Gastroesophageal sphincter (tissue), 4 donors: ENCODE results near the gene WDR12. TPM values are rescaled to one million over a fixed set of nuclear protein-coding genes. Genes with fewer than 3 reads are reported as not detected.

Source experiments
- ATAC-seq: fragments of 150-250 bp; one replicate; pipeline ENCODE4 v1.9.1; 2016; ENCODE audit warnings: mild to moderate bottlenecking, moderate library complexity
- H3K27ac ChIP-seq, 4 donors: fragments of 200-600 bp; sonication (generic) in 3 of 4; 1 replicate in 3 of 4; 2 replicates in 1 of 4; pipeline ENCODE4 v1.5.1; 2016 to 2019
- H3K27me3 ChIP-seq: fragments of 200-600 bp; sonication (generic); one replicate; pipeline ENCODE4 v1.5.1; 2019
- H3K36me3 ChIP-seq, 2 donors: fragments of 200-600 bp; sonication (generic); one replicate each; pipeline ENCODE4 v1.5.1; 2019; ENCODE audit warnings: control low read depth in 1 of 2
- H3K4me1 ChIP-seq, 3 donors: fragments of 200-600 bp; sonication (generic); 1 replicate in 2 of 3; 2 replicates in 1 of 3; pipeline ENCODE4 v1.5.1; 2016 to 2019; ENCODE audit warnings: control low read depth in 2 of 3
- H3K4me3 ChIP-seq, 2 donors: fragments of 200-600 bp; sonication (generic); one replicate each; pipeline ENCODE4 v1.5.1; 2019; ENCODE audit warnings: mild to moderate bottlenecking in 1 of 2, moderate library complexity in 1 of 2
- H3K9me3 ChIP-seq, 3 donors: fragments of 200-600 bp; sonication (generic); one replicate each; pipeline ENCODE4 v1.5.1; 2017 to 2019; ENCODE audit warnings: control low read depth in 2 of 3
- EP300 ChIP-seq: sonication (generic); formaldehyde crosslinking; IDR thresholded peaks from one replicate; pipeline ENCODE4 v1.6.1; 2017; ENCODE audit warnings: antibody characterized with exemption, mild to moderate bottlenecking
- POLR2A ChIP-seq, 2 donors: fragments of 450-650 bp; IDR thresholded peaks; one replicate each; pipeline ENCODE4 v1.6.1; 2017; ENCODE audit warnings: antibody characterized with exemption in 2 of 2, mild to moderate bottlenecking in 2 of 2, moderate library complexity in 1 of 2
- POLR2AphosphoS5 ChIP-seq: sonication (generic); formaldehyde crosslinking; IDR thresholded peaks from one replicate; pipeline ENCODE4 v1.6.1; 2017; ENCODE audit warnings: antibody characterized with exemption
- WGBS, 2 donors: methylation state at CpG; one replicate each; pipeline ENCODE4 v1.1.5; 2018; ENCODE audit warnings: low coverage in 1 of 2; 5-methylcytosine and 5-hydroxymethylcytosine counted together
- total RNA-seq, 4 donors: library from RNA; depleted of rRNA; stranded (reverse); fragments of >200 nt; gene quantifications; one replicate each; pipeline ENCODE4 v1.1.0, GENCODE V29; 2016
- TF ChIP-seq, protein P1 (sequence below), 4 experiments: fragments of 200-600 bp in 2 of 4; fragments of 450-650 bp in 2 of 4; sonication (generic) in 1 of 4; IDR thresholded peaks; one replicate each; pipeline ENCODE4 v1.5.1; 2017 to 2019; ENCODE audit warnings: antibody characterized with exemption in 4 of 4, mild to moderate bottlenecking in 2 of 4, moderate library complexity in 2 of 4

Gene WDR12
- total RNA-seq, 4 donors from 2014 or later, result 11.2 to 24.4 (median 20.2) TPM

DNA sequence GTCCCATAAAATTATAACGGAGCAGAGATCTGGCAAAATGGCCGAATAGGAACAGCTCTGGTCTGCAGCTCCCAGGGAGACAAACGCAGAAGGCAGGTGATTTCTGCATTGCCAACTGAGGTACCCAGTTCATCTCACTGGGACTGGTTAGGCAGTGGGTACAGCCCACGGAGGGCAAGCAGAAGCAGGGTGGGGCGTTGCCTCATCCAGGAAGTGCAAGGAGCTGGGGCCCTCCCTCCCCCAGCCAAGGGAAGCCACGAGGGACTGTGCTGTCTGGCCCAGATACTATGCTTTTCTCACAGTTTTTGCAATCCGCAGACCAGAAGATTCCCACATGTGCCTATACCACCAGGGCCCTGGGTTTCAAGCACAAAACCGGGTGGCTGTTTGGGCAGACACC is 62.7 kb downstream of the WDR12 start:
- ATAC-seq, result no peak
- no peaks in the 10 kb centered on the region for H3K4me1 ChIP-seq
- no peak overlapping the region for H3K27ac ChIP-seq
- TF ChIP-seq POLR2A (IDR thresholded peaks at IDR 0.05), result no peak
- TF ChIP-seq, protein P1, sequence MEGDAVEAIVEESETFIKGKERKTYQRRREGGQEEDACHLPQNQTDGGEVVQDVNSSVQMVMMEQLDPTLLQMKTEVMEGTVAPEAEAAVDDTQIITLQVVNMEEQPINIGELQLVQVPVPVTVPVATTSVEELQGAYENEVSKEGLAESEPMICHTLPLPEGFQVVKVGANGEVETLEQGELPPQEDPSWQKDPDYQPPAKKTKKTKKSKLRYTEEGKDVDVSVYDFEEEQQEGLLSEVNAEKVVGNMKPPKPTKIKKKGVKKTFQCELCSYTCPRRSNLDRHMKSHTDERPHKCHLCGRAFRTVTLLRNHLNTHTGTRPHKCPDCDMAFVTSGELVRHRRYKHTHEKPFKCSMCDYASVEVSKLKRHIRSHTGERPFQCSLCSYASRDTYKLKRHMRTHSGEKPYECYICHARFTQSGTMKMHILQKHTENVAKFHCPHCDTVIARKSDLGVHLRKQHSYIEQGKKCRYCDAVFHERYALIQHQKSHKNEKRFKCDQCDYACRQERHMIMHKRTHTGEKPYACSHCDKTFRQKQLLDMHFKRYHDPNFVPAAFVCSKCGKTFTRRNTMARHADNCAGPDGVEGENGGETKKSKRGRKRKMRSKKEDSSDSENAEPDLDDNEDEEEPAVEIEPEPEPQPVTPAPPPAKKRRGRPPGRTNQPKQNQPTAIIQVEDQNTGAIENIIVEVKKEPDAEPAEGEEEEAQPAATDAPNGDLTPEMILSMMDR (IDR thresholded peaks at IDR 0.05), result no peak
- TF ChIP-seq EP300, result no peak
- TF ChIP-seq POLR2AphosphoS5, result no peak
- no peaks in the 10 kb centered on the region for H3K36me3 ChIP-seq
- H3K27me3 ChIP-seq, result no peaks in the 10 kb centered on the region
- WGBS, 2 donors, result 66 to 100% methylated on average over 2 to 4 of the region's 8 CpGs
- no peak overlapping the region for H3K4me3 ChIP-seq
- no peaks in the 10 kb centered on the region for H3K9me3 ChIP-seq

DNA sequence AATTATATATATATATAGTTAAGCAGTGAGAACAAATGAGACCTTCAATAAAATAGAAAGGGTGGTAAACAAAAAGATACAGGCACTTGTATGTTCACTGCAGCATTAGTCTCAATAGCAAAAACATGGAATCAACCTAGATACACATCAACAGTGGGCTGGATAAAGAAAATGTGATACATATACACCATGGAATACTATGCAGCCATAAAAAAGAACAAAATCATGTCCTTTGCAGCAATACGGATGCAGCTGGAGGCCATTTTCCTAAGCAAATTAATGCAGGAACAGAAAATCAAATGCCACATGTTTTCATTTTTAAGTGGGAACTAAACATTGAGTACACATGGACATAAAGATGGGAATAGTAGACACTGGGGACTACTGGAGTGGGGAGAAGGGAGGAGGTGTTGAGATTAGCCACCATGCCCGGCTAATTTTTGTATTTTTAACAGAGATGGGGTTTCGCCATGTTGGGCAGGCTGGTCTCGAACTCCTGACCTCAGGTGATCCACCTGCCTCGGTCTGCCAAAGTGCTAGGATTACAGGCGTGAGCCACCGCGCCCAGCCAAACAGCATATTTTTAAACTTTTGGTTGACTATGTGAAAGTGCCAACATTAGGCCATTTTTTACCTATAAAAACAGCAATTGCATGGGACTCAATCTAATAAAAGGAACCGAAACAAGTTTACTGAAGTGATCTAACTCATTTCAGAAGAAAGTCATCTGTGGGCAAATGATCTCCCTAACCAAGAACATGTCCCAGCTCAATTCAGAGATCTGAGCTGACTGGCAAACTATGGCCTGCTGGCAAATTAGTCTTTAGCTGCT is 63.6 kb downstream of the WDR12 start:
- Histone ChIP-seq H3K27ac (no peak overlapping the region), H3K4me1 (no peaks in the 10 kb centered on the region), H3K9me3 (no peaks in the 10 kb centered on the region), H3K27me3 (no peaks in the 10 kb centered on the region), H3K4me3 (no peak overlapping the region), H3K36me3 (peaks cover 0 to 7% of the 10 kb centered on the region in 2 donors)
- ATAC-seq, result no peak
- TF ChIP-seq, protein P1 (IDR thresholded peaks at IDR 0.05), result no peak
- TF ChIP-seq EP300 (no peak), POLR2AphosphoS5 (no peak), POLR2A (IDR thresholded peaks at IDR 0.05) (no peak)
- WGBS, 2 donors, result 79 to 84% methylated on average over 9 of the region's 9 CpGs

DNA sequence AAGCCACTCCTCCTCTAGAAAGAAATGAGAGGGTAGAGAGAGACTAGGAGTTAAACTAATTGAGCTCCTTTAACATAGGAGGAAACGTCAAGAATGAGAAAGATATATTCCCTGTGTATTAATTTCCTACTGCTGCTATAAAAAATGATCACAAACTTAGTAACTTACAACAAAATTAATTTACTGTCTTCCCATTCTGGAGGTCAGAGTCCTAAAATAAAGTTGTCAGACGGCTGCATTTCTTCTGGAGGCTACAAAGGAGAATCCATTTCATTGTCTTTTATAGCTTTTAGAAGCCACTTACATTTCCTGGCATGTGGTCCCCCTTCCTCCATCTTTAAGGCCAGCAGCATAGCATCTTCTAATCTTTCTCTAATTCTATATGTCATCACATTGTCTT is 66.8 kb downstream of the WDR12 start:
- Histone ChIP-seq H3K27ac (no peak overlapping the region), H3K36me3 (peaks cover 0 to 7% of the 10 kb centered on the region in 2 donors), H3K4me1 (no peaks in the 10 kb centered on the region), H3K27me3 (no peaks in the 10 kb centered on the region), H3K4me3 (no peak overlapping the region), H3K9me3 (peaks cover 0 to 7% (median 0%) of the 10 kb centered on the region in 3 donors)
- ATAC-seq, result no peak
- WGBS, 2 donors, result 63 to 75% methylated on average over 2 of the region's 2 CpGs
- no peak for TF ChIP-seq POLR2A (IDR thresholded peaks at IDR 0.05)
- TF ChIP-seq POLR2AphosphoS5, result no peak
- TF ChIP-seq, protein P1 (IDR thresholded peaks at IDR 0.05), result no peak
- TF ChIP-seq EP300, result no peak

DNA sequence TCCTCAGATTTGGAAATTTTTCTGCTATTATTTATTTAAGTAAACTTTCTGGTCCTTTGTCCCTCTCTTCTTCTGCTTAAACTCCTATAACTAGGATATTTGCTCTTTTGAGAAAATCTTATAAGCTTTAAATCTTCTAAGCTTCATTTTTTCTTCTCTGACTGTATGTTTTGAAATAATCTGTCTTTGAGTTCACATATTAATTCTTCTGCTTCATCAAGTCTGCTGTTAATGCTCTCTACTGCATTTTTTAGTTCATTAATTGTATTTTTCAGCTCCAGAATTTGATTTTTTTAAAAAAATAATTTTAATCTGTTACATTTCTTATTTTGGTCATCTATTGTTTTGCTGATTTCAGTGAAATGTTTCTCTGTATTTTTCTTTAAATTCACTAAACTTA is 68.8 kb downstream of the WDR12 start:
- no peak for ATAC-seq

More for the DNA sequence above, 68.8 kb downstream of the WDR12 start:
- Histone ChIP-seq H3K9me3 (peaks cover 0 to 7% (median 0%) of the 10 kb centered on the region in 3 donors), H3K4me1 (no peaks in the 10 kb centered on the region), H3K4me3 (no peak overlapping the region), H3K27me3 (no peaks in the 10 kb centered on the region), H3K27ac (no peak overlapping the region), H3K36me3 (peaks cover 0 to 7% of the 10 kb centered on the region in 2 donors)
- TF ChIP-seq, protein P1 (IDR thresholded peaks at IDR 0.05), result no peak
- TF ChIP-seq EP300 (no peak), POLR2A (IDR thresholded peaks at IDR 0.05) (no peak), POLR2AphosphoS5 (no peak)
